HT-29 (cell line): ENCODE results near the gene NXPH1. TPM values are rescaled to one million over a fixed set of nuclear protein-coding genes. Genes with fewer than 3 reads are reported as not detected.

Source experiments
- total RNA-seq: library from RNA; depleted of rRNA; stranded (reverse); fragments of >200 nt; shearing (Covaris generic); gene quantifications from 2 replicates; pipeline ENCODE4 v1.2.3, GENCODE V29; 2014; rRNA removed

Gene NXPH1
- total RNA-seq, 1 experiment from 2014 or later: not detected

Other genes starting within 250 kb of the NXPH1 start
- 15.6 and 22.6 TPM in 2 replicates for gene ICA1, start 171.4 kb upstream of the NXPH1 start, total RNA-seq